Astrocyte (in vitro differentiated cells and primary cell): ENCODE results near the gene NT5DC3. TPM values are rescaled to one million over a fixed set of nuclear protein-coding genes. Genes with fewer than 3 reads are reported as not detected.

ENCODE experiments used
- DNase-seq: peaks from one replicate; pipeline ENCODE4 v3.0.0-alpha.2; 2010; ENCODE audit warnings: low read depth
- FAIRE-seq: peaks from 2 replicates; lab custom pipeline; 2011; peaks lifted over from hg19 to GRCh38; lab: Jason Lieb, UNC
- H2AFZ ChIP-seq: 2 replicates; pipeline ENCODE4 v1.6.0; 2012; ENCODE audit warnings: low read depth, low read length, inconsistent platforms
- H3K27ac ChIP-seq: 2 replicates; pipeline ENCODE4 v1.5.1; 2011; ENCODE audit warnings: low read depth, low read length, inconsistent platforms
- H3K27me3 ChIP-seq: 2 replicates; pipeline ENCODE4 v1.6.0; 2011; ENCODE audit warnings: low read length, inconsistent platforms; ENCODE audit not compliant: insufficient read depth
- H3K36me3 ChIP-seq: 2 replicates; pipeline ENCODE4 v1.5.1; 2011; ENCODE audit warnings: low read length, inconsistent platforms; ENCODE audit not compliant: insufficient read depth
- H3K4me1 ChIP-seq: 2 replicates; pipeline ENCODE4 v1.5.1; 2011; ENCODE audit warnings: low read length, inconsistent platforms; ENCODE audit not compliant: insufficient read depth
- H3K4me2 ChIP-seq: 2 replicates; pipeline ENCODE4 v1.6.0; 2012; ENCODE audit warnings: low read length, inconsistent platforms
- H3K4me3 ChIP-seq: 2 replicates; pipeline ENCODE4 v1.5.1; 2011; ENCODE audit warnings: low read depth, mild to moderate bottlenecking, low read length, inconsistent platforms; ENCODE audit not compliant: insufficient read depth
- H3K79me2 ChIP-seq: 2 replicates; pipeline ENCODE4 v1.6.0; 2012; ENCODE audit warnings: mild to moderate bottlenecking, low read length, inconsistent platforms; ENCODE audit not compliant: insufficient read depth
- H3K9ac ChIP-seq: 2 replicates; pipeline ENCODE4 v1.6.0; 2012; ENCODE audit warnings: mild to moderate bottlenecking, low read length, inconsistent platforms
- H3K9me3 ChIP-seq: 2 replicates; pipeline ENCODE4 v1.5.1; 2012; ENCODE audit warnings: low read depth, mild to moderate bottlenecking, low read length, inconsistent platforms; ENCODE audit not compliant: insufficient read depth
- H4K20me1 ChIP-seq: 2 replicates; pipeline ENCODE4 v1.6.0; 2012; ENCODE audit warnings: low read length, inconsistent platforms; ENCODE audit not compliant: insufficient read depth
- H3K27ac Mint-ChIP-seq: one replicate; pipeline ENCODE4 v1.8.0; 2021; ENCODE audit warnings: mild to moderate bottlenecking, mixed read lengths; ENCODE audit not compliant: unreplicated experiment
- H3K27me3 Mint-ChIP-seq: one replicate; pipeline ENCODE4 v1.8.0; 2021; ENCODE audit warnings: low read depth, mixed read lengths; ENCODE audit not compliant: unreplicated experiment
- H3K36me3 Mint-ChIP-seq: one replicate; pipeline ENCODE4 v1.8.0; 2021; ENCODE audit warnings: low read depth, mixed read lengths; ENCODE audit not compliant: unreplicated experiment
- H3K4me1 Mint-ChIP-seq: one replicate; pipeline ENCODE4 v1.8.0; 2021; ENCODE audit warnings: low read depth, mixed read lengths; ENCODE audit not compliant: unreplicated experiment
- H3K4me3 Mint-ChIP-seq: one replicate; pipeline ENCODE4 v1.8.0; 2021; ENCODE audit warnings: mild to moderate bottlenecking, moderate library complexity, mixed read lengths; ENCODE audit not compliant: unreplicated experiment
- H3K9me3 Mint-ChIP-seq: one replicate; pipeline ENCODE4 v1.8.0; 2021; ENCODE audit warnings: mild to moderate bottlenecking, mixed read lengths; ENCODE audit not compliant: unreplicated experiment
- CTCF ChIP-seq: IDR thresholded peaks from 2 replicates; pipeline ENCODE4 v1.5.1; 2011; ENCODE audit warnings: low read depth, mild to moderate bottlenecking, inconsistent platforms, low read length, moderate library complexity; ENCODE audit not compliant: insufficient read depth
- EZH2 ChIP-seq: IDR thresholded peaks from 2 replicates; pipeline ENCODE4 v1.6.1; 2012; ENCODE audit warnings: mild to moderate bottlenecking, low read length, inconsistent platforms; ENCODE audit not compliant: insufficient read depth
- total RNA-seq: library from RNA; stranded (reverse); gene quantifications from 2 replicates; pipeline ENCODE4 v1.2.1, GENCODE V29; 2021

The NT5DC3 gene
- total RNA-seq, 1 donor from 2014 or later: 13.6 TPM

GRCh38 chr12:103854372-103854973 lies 13.4 kb upstream of the NT5DC3 start:
- Histone ChIP-seq H3K79me2 (no peaks in the 10 kb centered on the region), H3K4me2 (no peak overlapping the region), H3K4me3 (no peak overlapping the region), H4K20me1 (no peaks in the 10 kb centered on the region), H3K27ac (no peak overlapping the region), H2AFZ (no peak overlapping the region), H3K27me3 (no peaks in the 10 kb centered on the region), H3K9ac (no peak overlapping the region), H3K9me3 (no peaks in the 10 kb centered on the region), H3K4me1 (peaks cover 38% of the 10 kb centered on the region), H3K36me3 (no peaks in the 10 kb centered on the region)
- FAIRE-seq (no peak), DNase-seq (no peak)
- H3K36me3 Mint-ChIP-seq: no peaks in the 10 kb centered on the region
- H3K4me3 Mint-ChIP-seq: no peak overlapping the region
- no peak overlapping the region for H3K27ac Mint-ChIP-seq
- H3K27me3 Mint-ChIP-seq: peaks cover 2% of the 10 kb centered on the region
- H3K9me3 Mint-ChIP-seq: no peaks in the 10 kb centered on the region
- H3K4me1 Mint-ChIP-seq: peaks cover 38% of the 10 kb centered on the region
- TF ChIP-seq EZH2 (no peak), CTCF (no peak)

GRCh38 chr12:103852498-103852997 lies 11.5 kb upstream of the NT5DC3 start:
- no peaks in the 10 kb centered on the region for H3K79me2 ChIP-seq
- H2AFZ ChIP-seq: no peak overlapping the region
- H3K36me3 ChIP-seq: no peaks in the 10 kb centered on the region
- no peak overlapping the region for H3K27ac Mint-ChIP-seq
- H3K4me1 Mint-ChIP-seq: peaks cover 23% of the 10 kb centered on the region
- H3K4me1 ChIP-seq: peaks cover 29% of the 10 kb centered on the region
- no peak overlapping the region for H3K27ac ChIP-seq
- DNase-seq (peak; percentile 27), FAIRE-seq (no peak)
- H3K27me3 ChIP-seq: no peaks in the 10 kb centered on the region
- no peak overlapping the region for H3K9ac ChIP-seq
- TF ChIP-seq EZH2 (no peak), CTCF (no peak)
- peak overlapping the region; percentile 34 for H3K4me3 Mint-ChIP-seq
- peaks cover 2% of the 10 kb centered on the region for H3K27me3 Mint-ChIP-seq
- no peaks in the 10 kb centered on the region for H3K9me3 Mint-ChIP-seq
- H3K9me3 ChIP-seq: no peaks in the 10 kb centered on the region
- no peak overlapping the region for H3K4me2 ChIP-seq
- H3K4me3 ChIP-seq: no peak overlapping the region
- no peaks in the 10 kb centered on the region for H3K36me3 Mint-ChIP-seq
- no peaks in the 10 kb centered on the region for H4K20me1 ChIP-seq

- H3K9me3 ChIP-seq: no peaks in the 10 kb centered on the region
- no peaks in the 10 kb centered on the region for H3K79me2 ChIP-seq
- H3K36me3 ChIP-seq: no peaks in the 10 kb centered on the region
- H3K27me3 Mint-ChIP-seq: peaks cover 12% of the 10 kb centered on the region
- H3K4me2 ChIP-seq: peak overlapping the region; percentile 59
- no peaks in the 10 kb centered on the region for H3K9me3 Mint-ChIP-seq
- H3K27me3 ChIP-seq: no peaks in the 10 kb centered on the region
- no peak overlapping the region for H2AFZ ChIP-seq
- H3K4me3 Mint-ChIP-seq: no peak overlapping the region
- FAIRE-seq: no peak
- peaks cover 16% of the 10 kb centered on the region for H3K4me1 Mint-ChIP-seq
- H4K20me1 ChIP-seq: no peaks in the 10 kb centered on the region
- no peaks in the 10 kb centered on the region for H3K36me3 Mint-ChIP-seq
- no peak for TF ChIP-seq CTCF
- TF ChIP-seq EZH2: no peak
- no peak overlapping the region for H3K4me3 ChIP-seq
- H3K9ac ChIP-seq: no peak overlapping the region
- peak overlapping the region; percentile 38 for H3K27ac ChIP-seq
- peak; percentile 72 for DNase-seq
- H3K4me1 ChIP-seq: peaks cover 25% of the 10 kb centered on the region
- peak overlapping the region; percentile 13 for H3K27ac Mint-ChIP-seq
These were observed 10.1 kb upstream of the NT5DC3 start for GRCh38 chr12:103851127-103851526.
